HepG2 (cell line): ENCODE measurements around the gene ACBD3. TPM values are rescaled to one million over a fixed set of nuclear protein-coding genes. Genes with fewer than 3 reads are reported as not detected.

ENCODE experiments used
- ATF7 ChIP-seq, 2 experiments: fragments of 450-650 bp in 1 of 2; sonication (generic) in 1 of 2; formaldehyde crosslinking in 1 of 2; IDR thresholded peaks; 2 replicates each; pipeline versions ENCODE4 v1.4.0 to v1.6.1; 2016 to 2020; ENCODE audit warnings: antibody characterized with exemption in 1 of 2, mild to moderate bottlenecking in 1 of 2, missing genetic modification reagents in 1 of 2
- BCL6 ChIP-seq: IDR thresholded peaks from 2 replicates; pipeline ENCODE4 v1.6.1; 2016; ENCODE audit warnings: missing genetic modification reagents, missing compliant biosample characterization
- BHLHE40 ChIP-seq: IDR thresholded peaks from 2 replicates; pipeline ENCODE4 v1.6.1; 2011; ENCODE audit warnings: low read length, improper control_type of control experiment
- BRCA1 ChIP-seq: sonication (generic); formaldehyde crosslinking; IDR thresholded peaks from 2 replicates; pipeline ENCODE4 v1.4.0; 2020; ENCODE audit warnings: missing genetic modification reagents
- CCAR2 ChIP-seq: fragments of 200-400 bp; formaldehyde crosslinking; optimal IDR thresholded peaks from 2 replicates; pipeline ENCODE3; 2018; ENCODE audit warnings: low read depth, mild to moderate bottlenecking, low read length, moderate library complexity
- KDM2A ChIP-seq: sonication (generic); formaldehyde crosslinking; IDR thresholded peaks from 2 replicates; pipeline ENCODE4 v1.4.0; 2020; ENCODE audit warnings: low read depth, missing genetic modification reagents, borderline replicate concordance
- NFYB ChIP-seq: sonication (generic); formaldehyde crosslinking; IDR thresholded peaks from 2 replicates; pipeline ENCODE4 v1.4.0; 2020; ENCODE audit warnings: missing genetic modification reagents
- NFYC ChIP-seq: IDR thresholded peaks from 2 replicates; pipeline ENCODE4 v1.6.1; 2016; ENCODE audit warnings: missing genetic modification reagents, missing compliant biosample characterization
- NKX3-1 ChIP-seq: sonication (generic); formaldehyde crosslinking; IDR thresholded peaks from 2 replicates; pipeline ENCODE4 v1.5.0; 2020; ENCODE audit warnings: missing genetic modification reagents
- PHF5A ChIP-seq: IDR thresholded peaks from one replicate; pipeline ENCODE4 v1.6.1; 2018; ENCODE audit warnings: low read depth, missing genetic modification reagents; ENCODE audit not compliant: unreplicated experiment
- PRMT3 ChIP-seq: sonication (generic); formaldehyde crosslinking; IDR thresholded peaks from 2 replicates; pipeline ENCODE4 v1.8.1; 2022; ENCODE audit warnings: low read depth, mild to moderate bottlenecking, moderate library complexity, missing genetic modification reagents, borderline replicate concordance
- RORA ChIP-seq: sonication (generic); formaldehyde crosslinking; IDR thresholded peaks from 2 replicates; pipeline ENCODE4 v1.5.0; 2020; ENCODE audit warnings: mild to moderate bottlenecking, missing genetic modification reagents, moderate library complexity
- SIN3A ChIP-seq: IDR thresholded peaks from 2 replicates; pipeline ENCODE4 v1.6.1; 2011; ENCODE audit warnings: low read depth, mild to moderate bottlenecking, control low read depth, low read length, borderline replicate concordance
- TOE1 ChIP-seq: sonication (generic); formaldehyde crosslinking; IDR thresholded peaks from 2 replicates; pipeline ENCODE4 v1.4.0; 2020; ENCODE audit warnings: mild to moderate bottlenecking, missing genetic modification reagents
- ZBTB10 ChIP-seq: sonication (generic); formaldehyde crosslinking; IDR thresholded peaks from 2 replicates; pipeline ENCODE4 v1.4.0; 2020; ENCODE audit warnings: missing genetic modification reagents, borderline replicate concordance
- ZFP36 ChIP-seq: fragments of 150-350 bp; IDR thresholded peaks from 2 replicates; pipeline ENCODE4 v1.6.1; 2018; ENCODE audit warnings: borderline replicate concordance, low read length, low read depth; ENCODE audit not compliant: partially characterized antibody
- ZNF138 ChIP-seq: sonication (generic); formaldehyde crosslinking; IDR thresholded peaks from 2 replicates; pipeline ENCODE4 v1.5.0; 2020; ENCODE audit warnings: mild to moderate bottlenecking, low read depth, missing genetic modification reagents
- ZNF142 ChIP-seq: sonication (generic); formaldehyde crosslinking; IDR thresholded peaks from 2 replicates; pipeline ENCODE4 v1.4.0; 2020; ENCODE audit warnings: missing genetic modification reagents
- ZNF326 ChIP-seq: sonication (generic); formaldehyde crosslinking; IDR thresholded peaks from 2 replicates; pipeline ENCODE4 v1.4.0; 2020; ENCODE audit warnings: missing genetic modification reagents, borderline replicate concordance
- ZNF589 ChIP-seq: sonication (generic); formaldehyde crosslinking; conservative IDR thresholded peaks from 2 replicates; pipeline ENCODE4 v1.8.0; 2022; ENCODE audit warnings: mild to moderate bottlenecking, moderate library complexity, missing genetic modification reagents
- ZNF720 ChIP-seq: sonication (generic); formaldehyde crosslinking; IDR thresholded peaks from 2 replicates; pipeline ENCODE4 v1.4.0; 2020; ENCODE audit warnings: missing genetic modification reagents
- polyA plus RNA-seq, 8 experiments: library from polyadenylated mRNA; depleted of rRNA in 3 of 8; stranded (reverse) in 7 of 8; unstranded in 1 of 8; fragments of >200 nt; fragmentation: Illumina TruSeq in 4 of 8; extraction: Trizol in 4 of 8; gene quantifications; 2 replicates each; pipeline versions ENCODE4 v1.2.1 to v1.2.3, GENCODE V29; 2011 to 2016; ENCODE audit warnings: low read depth in 4 of 8, missing spikeins in 1 of 8, mixed read lengths in 1 of 8; ENCODE audit not compliant: insufficient read depth in 1 of 8
- total RNA-seq, 5 experiments: library from RNA; depleted of rRNA; stranded (reverse); fragments of >200 nt; fragmentation: Illumina TruSeq; extraction: Trizol; gene quantifications; 2 replicates each; pipeline ENCODE4 v1.2.3, GENCODE V29; 2016; ENCODE audit warnings: low read depth in 1 of 5

The ACBD3 gene
- total and polyA plus RNA-seq, 2 of the 13 experiments (the other 11 are each of a cell fraction or from before 2014, with no cell fraction given): 24.3 to 39.3 TPM

GRCh38 chr1:226186124-226187018 lies at the start of gene ACBD3 (continued):
- TF ChIP-seq NKX3-1 (CRISPR knock-in tag): no peak
- no peak; the same call in 1 of the 2 replicates for TF ChIP-seq BCL6 (CRISPR knock-in tag)
- peak; percentile 11; the same call in 1 of the 2 replicates for TF ChIP-seq NFYC
- peak; percentile 68; the same call in 1 of the 2 replicates for TF ChIP-seq KDM2A (CRISPR knock-in tag)
- TF ChIP-seq BRCA1: no peak
- TF ChIP-seq TOE1 (CRISPR knock-in tag): no peak; the same call in 1 of the 2 replicates
- no peak for TF ChIP-seq PHF5A (CRISPR knock-in tag)
- no peak for TF ChIP-seq ZNF589 (CRISPR knock-in tag)
- peak; percentile 88; the same call in 1 of the 2 replicates for TF ChIP-seq PRMT3 (CRISPR knock-in tag)
- peak; percentile 11; the same call in 1 of the 2 replicates for TF ChIP-seq NFYB (CRISPR knock-in tag)
- no peak for TF ChIP-seq ZNF326 (CRISPR knock-in tag)
- TF ChIP-seq ZNF138 (CRISPR knock-in tag): no peak
- TF ChIP-seq ZNF720 (CRISPR knock-in tag): 0 out of 2 replicates have a peak, but pooled peaks have one; percentile 76
- TF ChIP-seq RORA (CRISPR knock-in tag): no peak
- no peak for TF ChIP-seq BHLHE40
- no peak for TF ChIP-seq CCAR2
- no peak; the same call in 1 of the 2 replicates for TF ChIP-seq ZBTB10 (CRISPR knock-in tag)
- TF ChIP-seq ZFP36: no peak
- TF ChIP-seq SIN3A: peak; percentile 68; the same call in 1 of the 2 replicates
- 0 out of 2 replicates have a peak, but pooled peaks have one; percentile 18 for TF ChIP-seq ZNF142
- no peak for TF ChIP-seq ATF7 (IDR thresholded peaks at IDR 0.05)
- TF ChIP-seq ATF7 (CRISPR knock-in tag; IDR thresholded peaks at IDR 0.05): peak; percentile 20; the same call in 1 of the 2 replicates
